NCI-H748 treated with DMSO at 0.1 percent for 48 hours (cell line): Measurements from ENCODE around the gene TMEM132E.

Experiments
- DNase-seq: peaks from one replicate; lab custom pipeline; 2025; lab: John Stamatoyannopoulos, UW

Gene TMEM132E

GRCh38 chr17:34570506-34570905 lies 8.9 kb upstream of the TMEM132E start:
- no peak for DNase-seq

GRCh38 chr17:34571428-34572130 lies 7.8 kb upstream of the TMEM132E start:
- DNase-seq: no peak

- no peak for DNase-seq
Measured at GRCh38 chr17:34572483-34572882, 6.9 kb upstream of the TMEM132E start.

- DNase-seq: no peak
Measured at GRCh38 chr17:34575182-34575581, 4.2 kb upstream of the TMEM132E start.

- no peak for DNase-seq
Measured at GRCh38 chr17:34578016-34578415, 1.4 kb upstream of the TMEM132E start.

GRCh38 chr17:34578656-34579016 lies 746 bp upstream of the TMEM132E start:
- no peak for DNase-seq

- peak; percentile 9 for DNase-seq
Measured at GRCh38 chr17:34579979-34580684, 750 bp downstream of the TMEM132E start.

GRCh38 chr17:34580685-34581445 lies 1.5 kb downstream of the TMEM132E start:
- DNase-seq: no peak

- no peak for DNase-seq
Measured at GRCh38 chr17:34581446-34582184, 2.2 kb downstream of the TMEM132E start.

- no peak for DNase-seq
Measured at GRCh38 chr17:34582185-34582900, 3.0 kb downstream of the TMEM132E start.

GRCh38 chr17:34582901-34583245 lies 3.5 kb downstream of the TMEM132E start:
- no peak for DNase-seq

- peak; percentile 3 for DNase-seq
Measured at GRCh38 chr17:34584805-34585416, 5.5 kb downstream of the TMEM132E start.

GRCh38 chr17:34586346-34586846 lies 7.0 kb downstream of the TMEM132E start:
- DNase-seq: no peak

- no peak for DNase-seq
Measured at GRCh38 chr17:34588266-34588665, 8.9 kb downstream of the TMEM132E start.

- DNase-seq: no peak
Measured at GRCh38 chr17:34589120-34589965, 10.0 kb downstream of the TMEM132E start.

GRCh38 chr17:34592002-34592401 lies 12.6 kb downstream of the TMEM132E start:
- DNase-seq: no peak

GRCh38 chr17:34596920-34597319 lies 17.5 kb downstream of the TMEM132E start:
- no peak for DNase-seq

GRCh38 chr17:34598161-34598776 lies 18.9 kb downstream of the TMEM132E start:
- DNase-seq: peak; percentile 8

- DNase-seq: no peak
Measured at GRCh38 chr17:34601416-34601815, 22.0 kb downstream of the TMEM132E start.

GRCh38 chr17:34603974-34604373 lies 24.6 kb downstream of the TMEM132E start:
- no peak for DNase-seq
